Liver (tissue), 9 donors: ENCODE data around the gene RTN4RL1. TPM values are rescaled to one million over a fixed set of nuclear protein-coding genes. Genes with fewer than 3 reads are reported as not detected.

Source experiments
- DNase-seq: peaks from one replicate; pipeline ENCODE4 v3.0.0-alpha.2; 2017; ENCODE audit warnings: low spot score
- H3K27ac ChIP-seq, 2 donors: one replicate each; pipeline ENCODE4 v1.7.0; 2013; ENCODE audit warnings: inconsistent platforms in 2 of 2, low read length in 2 of 2, control low read depth in 1 of 2, low read depth in 1 of 2, mild to moderate bottlenecking in 1 of 2
- H3K27me3 ChIP-seq, 4 donors: one replicate each; pipeline versions ENCODE4 v1.6.1 to v1.7.0; 2013; ENCODE audit warnings: low read length in 3 of 4, inconsistent platforms in 1 of 4, mild to moderate bottlenecking in 1 of 4, moderate library complexity in 1 of 4; ENCODE audit not compliant: control insufficient read depth in 4 of 4, insufficient read depth in 4 of 4
- H3K36me3 ChIP-seq, 4 donors: one replicate each; pipeline versions ENCODE4 v1.6.1 to v1.7.0; 2013; ENCODE audit warnings: low read length in 3 of 4, mild to moderate bottlenecking in 3 of 4, low read depth in 1 of 4, moderate library complexity in 1 of 4; ENCODE audit not compliant: control insufficient read depth in 4 of 4, insufficient read depth in 3 of 4
- H3K4me1 ChIP-seq, 4 donors: one replicate each; pipeline versions ENCODE4 v1.6.1 to v1.7.0; 2013; ENCODE audit warnings: low read length in 3 of 4, mild to moderate bottlenecking in 3 of 4, moderate library complexity in 1 of 4; ENCODE audit not compliant: control insufficient read depth in 4 of 4, insufficient read depth in 4 of 4
- H3K4me3 ChIP-seq, 3 donors: one replicate each; pipeline versions ENCODE4 v1.6.1 to v1.7.0; 2013; ENCODE audit warnings: low read length in 3 of 3, control low read depth in 1 of 3, low read depth in 1 of 3, mild to moderate bottlenecking in 1 of 3
- H3K9ac ChIP-seq, 2 donors: one replicate each; pipeline ENCODE4 v1.7.0; 2013; ENCODE audit warnings: low read length in 2 of 2, mild to moderate bottlenecking in 2 of 2, moderate library complexity in 2 of 2, control low read depth in 1 of 2, low read depth in 1 of 2
- H3K9me3 ChIP-seq, 4 donors: one replicate each; pipeline versions ENCODE4 v1.6.1 to v1.7.0; 2013; ENCODE audit warnings: low read length in 3 of 4; ENCODE audit not compliant: control insufficient read depth in 4 of 4
- EGR1 ChIP-seq, 2 donors: IDR thresholded peaks; 2 replicates each; pipeline ENCODE4 v1.6.1; 2016 to 2018; ENCODE audit warnings: antibody characterized with exemption in 2 of 2, low read depth in 2 of 2
- FOXA1 ChIP-seq: IDR thresholded peaks from 2 replicates; pipeline ENCODE4 v1.6.1; 2016; ENCODE audit warnings: antibody characterized with exemption
- FOXA2 ChIP-seq: IDR thresholded peaks from 2 replicates; pipeline ENCODE4 v1.6.1; 2016; ENCODE audit warnings: antibody characterized with exemption
- GABPA ChIP-seq, 2 donors: IDR thresholded peaks in 1 of 2; conservative IDR thresholded peaks in 1 of 2; 2 replicates each; pipeline ENCODE4 v1.6.1; 2016; ENCODE audit warnings: antibody characterized with exemption in 2 of 2, mild to moderate bottlenecking in 1 of 2, moderate library complexity in 1 of 2
- HNF4A ChIP-seq, 2 donors: conservative IDR thresholded peaks; 2 replicates each; pipeline ENCODE4 v1.6.1; 2016; ENCODE audit warnings: antibody characterized with exemption in 2 of 2, mild to moderate bottlenecking in 2 of 2
- HNF4G ChIP-seq: IDR thresholded peaks from 2 replicates; pipeline ENCODE4 v1.6.1; 2016; ENCODE audit warnings: antibody characterized with exemption
- JUND ChIP-seq, 2 donors: IDR thresholded peaks; 2 replicates each; pipeline ENCODE4 v1.6.1; 2016; ENCODE audit warnings: antibody characterized with exemption in 2 of 2
- NR2F2 ChIP-seq: IDR thresholded peaks from 2 replicates; pipeline ENCODE4 v1.6.1; 2016; ENCODE audit warnings: antibody characterized with exemption
- RAD21 ChIP-seq, 2 donors: IDR thresholded peaks; 2 replicates each; pipeline ENCODE4 v1.6.1; 2016; ENCODE audit warnings: antibody characterized with exemption in 2 of 2, mild to moderate bottlenecking in 2 of 2
- RXRA ChIP-seq, 2 donors: IDR thresholded peaks; 2 replicates each; pipeline ENCODE4 v1.6.1; 2017 to 2018; ENCODE audit warnings: antibody characterized with exemption in 2 of 2, mild to moderate bottlenecking in 1 of 2
- SP1 ChIP-seq: IDR thresholded peaks from 2 replicates; pipeline ENCODE4 v1.6.1; 2018; ENCODE audit warnings: antibody characterized with exemption, mild to moderate bottlenecking
- TAF1 ChIP-seq: conservative IDR thresholded peaks from 2 replicates; pipeline ENCODE4 v1.6.1; 2016; ENCODE audit warnings: antibody characterized with exemption, mild to moderate bottlenecking
- YY1 ChIP-seq: IDR thresholded peaks from 2 replicates; pipeline ENCODE4 v1.6.1; 2016; ENCODE audit warnings: antibody characterized with exemption, mild to moderate bottlenecking
- WGBS: extraction: QIAGEN DNeasy Blood & Tissue Kit; methylation state at CpG from one replicate; pipeline ENCODE4 v1.1.7; 2013; 5-methylcytosine and 5-hydroxymethylcytosine counted together
- polyA plus RNA-seq, 2 donors: library from polyadenylated mRNA; stranded (reverse) in 1 of 2; unstranded in 1 of 2; fragments of 200-250 nt in 1 of 2; fragments of >200 nt in 1 of 2; fragmentation: Nextera tagmentation in 1 of 2; extraction: Ambion mirVana in 1 of 2; gene quantifications; one replicate each; pipeline versions ENCODE4 v1.2.1 to v1.2.3, GENCODE V29; 2013 to 2015
- total RNA-seq, 2 donors: library from RNA; depleted of rRNA; stranded (reverse); fragments of >200 nt; gene quantifications; one replicate each; pipeline ENCODE4 v1.2.3, GENCODE V29; 2014
- TF ChIP-seq, protein P1 (sequence below): IDR thresholded peaks from 2 replicates; pipeline ENCODE4 v1.6.1; 2016; ENCODE audit warnings: antibody characterized with exemption
- TF ChIP-seq, protein P2 (sequence below): IDR thresholded peaks from 2 replicates; pipeline ENCODE4 v1.6.1; 2016; ENCODE audit warnings: antibody characterized with exemption
- TF ChIP-seq, protein P3 (sequence below): fragments of 150-350 bp; IDR thresholded peaks from 2 replicates; pipeline ENCODE4 v1.5.1; 2017; ENCODE audit warnings: improper control_type of control experiment, low read depth, low read length; ENCODE audit not compliant: missing input control
- TF ChIP-seq, protein P4 (sequence below): IDR thresholded peaks from 2 replicates; pipeline ENCODE4 v1.6.1; 2016; ENCODE audit warnings: antibody characterized with exemption
- TF ChIP-seq, protein P5 (sequence below): IDR thresholded peaks from 2 replicates; pipeline ENCODE4 v1.6.1; 2016; ENCODE audit warnings: antibody characterized with exemption, mild to moderate bottlenecking
- donor health status: healthy.
- donor health status: healthy.
- donor health status: healthy.
- donor health status: healthy.
- donor health status: healthy.

RTN4RL1 gene
- total and polyA plus RNA-seq, 4 donors = 0.04 to 5.4 (median 1.2) TPM

DNA sequence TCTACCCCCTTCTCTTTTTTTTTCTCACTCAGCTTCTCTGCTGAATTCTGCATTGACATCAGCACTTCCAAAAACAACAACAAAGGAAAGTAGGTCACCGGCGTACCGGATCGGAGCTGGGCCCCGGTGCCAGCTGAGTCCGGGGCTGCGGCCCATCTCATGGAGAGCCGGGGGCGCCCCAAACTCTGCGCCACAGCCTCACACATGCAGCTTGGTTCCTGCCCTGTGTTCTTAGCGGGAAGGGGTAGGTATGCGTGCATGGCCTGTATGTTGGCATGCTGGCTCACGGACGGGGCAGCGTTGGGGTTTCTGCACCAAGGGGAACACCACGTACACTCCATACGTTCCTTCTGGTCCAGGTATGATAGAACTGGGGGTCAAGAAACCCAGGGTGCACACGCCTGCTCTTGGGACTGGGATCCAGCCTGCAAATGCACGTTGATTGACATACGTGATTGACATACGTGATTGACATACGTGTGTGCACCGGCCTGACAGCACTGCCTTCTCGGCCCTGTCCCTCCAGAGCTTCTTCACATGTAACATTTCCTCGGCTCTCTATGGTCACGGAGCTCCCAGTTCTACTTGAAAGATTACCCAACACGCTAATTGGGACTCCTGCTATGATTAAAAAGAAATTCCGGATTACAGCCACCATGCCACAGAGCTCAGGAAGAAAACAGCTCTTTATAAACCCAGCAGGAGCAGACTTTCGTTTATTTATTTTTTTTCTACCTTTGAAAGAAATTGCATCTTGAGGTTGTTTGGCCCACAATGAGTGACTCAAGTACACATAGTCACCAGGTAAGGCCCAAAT, 106.6 kb downstream of the RTN4RL1 start:
- Histone ChIP-seq H3K9ac (no peak overlapping the region), H3K4me3 (no peak overlapping the region), H3K27ac (no peak overlapping the region), H3K4me1 (no peaks in the 10 kb centered on the region), H3K36me3 (no peaks in the 10 kb centered on the region), H3K27me3 (no peaks in the 10 kb centered on the region), H3K9me3 (no peaks in the 10 kb centered on the region)
- 96% methylated on average over 29 of the region's 29 CpGs for WGBS
- TF ChIP-seq YY1 (no peak), HNF4A (conservative IDR thresholded peaks at IDR 0.05) (no peak), FOXA1 (no peak), HNF4G (no peak), RAD21 (IDR thresholded peaks at IDR 0.05) (no peak), EGR1 (IDR thresholded peaks at IDR 0.05; ENCODE audit: low read depth in 2 of 2) (no peak), JUND (IDR thresholded peaks at IDR 0.05) (no peak), SP1 (no peak), NR2F2 (no peak), FOXA2 (no peak), RXRA (IDR thresholded peaks at IDR 0.05) (no peak), GABPA (IDR thresholded peaks at IDR 0.05 in 1 of 2, conservative IDR thresholded peaks at IDR 0.05 in 1 of 2) (no peak), TAF1 (no peak)
- TF ChIP-seq, protein P1, sequence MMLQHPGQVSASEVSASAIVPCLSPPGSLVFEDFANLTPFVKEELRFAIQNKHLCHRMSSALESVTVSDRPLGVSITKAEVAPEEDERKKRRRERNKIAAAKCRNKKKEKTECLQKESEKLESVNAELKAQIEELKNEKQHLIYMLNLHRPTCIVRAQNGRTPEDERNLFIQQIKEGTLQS = no peak
- TF ChIP-seq, protein P2, sequence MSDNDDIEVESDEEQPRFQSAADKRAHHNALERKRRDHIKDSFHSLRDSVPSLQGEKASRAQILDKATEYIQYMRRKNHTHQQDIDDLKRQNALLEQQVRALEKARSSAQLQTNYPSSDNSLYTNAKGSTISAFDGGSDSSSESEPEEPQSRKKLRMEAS = no peak
- TF ChIP-seq, protein P3, sequence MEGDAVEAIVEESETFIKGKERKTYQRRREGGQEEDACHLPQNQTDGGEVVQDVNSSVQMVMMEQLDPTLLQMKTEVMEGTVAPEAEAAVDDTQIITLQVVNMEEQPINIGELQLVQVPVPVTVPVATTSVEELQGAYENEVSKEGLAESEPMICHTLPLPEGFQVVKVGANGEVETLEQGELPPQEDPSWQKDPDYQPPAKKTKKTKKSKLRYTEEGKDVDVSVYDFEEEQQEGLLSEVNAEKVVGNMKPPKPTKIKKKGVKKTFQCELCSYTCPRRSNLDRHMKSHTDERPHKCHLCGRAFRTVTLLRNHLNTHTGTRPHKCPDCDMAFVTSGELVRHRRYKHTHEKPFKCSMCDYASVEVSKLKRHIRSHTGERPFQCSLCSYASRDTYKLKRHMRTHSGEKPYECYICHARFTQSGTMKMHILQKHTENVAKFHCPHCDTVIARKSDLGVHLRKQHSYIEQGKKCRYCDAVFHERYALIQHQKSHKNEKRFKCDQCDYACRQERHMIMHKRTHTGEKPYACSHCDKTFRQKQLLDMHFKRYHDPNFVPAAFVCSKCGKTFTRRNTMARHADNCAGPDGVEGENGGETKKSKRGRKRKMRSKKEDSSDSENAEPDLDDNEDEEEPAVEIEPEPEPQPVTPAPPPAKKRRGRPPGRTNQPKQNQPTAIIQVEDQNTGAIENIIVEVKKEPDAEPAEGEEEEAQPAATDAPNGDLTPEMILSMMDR = no peak
- TF ChIP-seq, protein P4, sequence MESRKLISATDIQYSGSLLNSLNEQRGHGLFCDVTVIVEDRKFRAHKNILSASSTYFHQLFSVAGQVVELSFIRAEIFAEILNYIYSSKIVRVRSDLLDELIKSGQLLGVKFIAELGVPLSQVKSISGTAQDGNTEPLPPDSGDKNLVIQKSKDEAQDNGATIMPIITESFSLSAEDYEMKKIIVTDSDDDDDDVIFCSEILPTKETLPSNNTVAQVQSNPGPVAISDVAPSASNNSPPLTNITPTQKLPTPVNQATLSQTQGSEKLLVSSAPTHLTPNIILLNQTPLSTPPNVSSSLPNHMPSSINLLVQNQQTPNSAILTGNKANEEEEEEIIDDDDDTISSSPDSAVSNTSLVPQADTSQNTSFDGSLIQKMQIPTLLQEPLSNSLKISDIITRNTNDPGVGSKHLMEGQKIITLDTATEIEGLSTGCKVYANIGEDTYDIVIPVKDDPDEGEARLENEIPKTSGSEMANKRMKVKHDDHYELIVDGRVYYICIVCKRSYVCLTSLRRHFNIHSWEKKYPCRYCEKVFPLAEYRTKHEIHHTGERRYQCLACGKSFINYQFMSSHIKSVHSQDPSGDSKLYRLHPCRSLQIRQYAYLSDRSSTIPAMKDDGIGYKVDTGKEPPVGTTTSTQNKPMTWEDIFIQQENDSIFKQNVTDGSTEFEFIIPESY = no peak
- TF ChIP-seq, protein P5, sequence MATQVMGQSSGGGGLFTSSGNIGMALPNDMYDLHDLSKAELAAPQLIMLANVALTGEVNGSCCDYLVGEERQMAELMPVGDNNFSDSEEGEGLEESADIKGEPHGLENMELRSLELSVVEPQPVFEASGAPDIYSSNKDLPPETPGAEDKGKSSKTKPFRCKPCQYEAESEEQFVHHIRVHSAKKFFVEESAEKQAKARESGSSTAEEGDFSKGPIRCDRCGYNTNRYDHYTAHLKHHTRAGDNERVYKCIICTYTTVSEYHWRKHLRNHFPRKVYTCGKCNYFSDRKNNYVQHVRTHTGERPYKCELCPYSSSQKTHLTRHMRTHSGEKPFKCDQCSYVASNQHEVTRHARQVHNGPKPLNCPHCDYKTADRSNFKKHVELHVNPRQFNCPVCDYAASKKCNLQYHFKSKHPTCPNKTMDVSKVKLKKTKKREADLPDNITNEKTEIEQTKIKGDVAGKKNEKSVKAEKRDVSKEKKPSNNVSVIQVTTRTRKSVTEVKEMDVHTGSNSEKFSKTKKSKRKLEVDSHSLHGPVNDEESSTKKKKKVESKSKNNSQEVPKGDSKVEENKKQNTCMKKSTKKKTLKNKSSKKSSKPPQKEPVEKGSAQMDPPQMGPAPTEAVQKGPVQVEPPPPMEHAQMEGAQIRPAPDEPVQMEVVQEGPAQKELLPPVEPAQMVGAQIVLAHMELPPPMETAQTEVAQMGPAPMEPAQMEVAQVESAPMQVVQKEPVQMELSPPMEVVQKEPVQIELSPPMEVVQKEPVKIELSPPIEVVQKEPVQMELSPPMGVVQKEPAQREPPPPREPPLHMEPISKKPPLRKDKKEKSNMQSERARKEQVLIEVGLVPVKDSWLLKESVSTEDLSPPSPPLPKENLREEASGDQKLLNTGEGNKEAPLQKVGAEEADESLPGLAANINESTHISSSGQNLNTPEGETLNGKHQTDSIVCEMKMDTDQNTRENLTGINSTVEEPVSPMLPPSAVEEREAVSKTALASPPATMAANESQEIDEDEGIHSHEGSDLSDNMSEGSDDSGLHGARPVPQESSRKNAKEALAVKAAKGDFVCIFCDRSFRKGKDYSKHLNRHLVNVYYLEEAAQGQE = no peak
- no peak for DNase-seq
